Liver (tissue), 9 donors: ENCODE data around the gene TBC1D9. TPM values are rescaled to one million over a fixed set of nuclear protein-coding genes. Genes with fewer than 3 reads are reported as not detected.

Source experiments
- DNase-seq: peaks from one replicate; pipeline ENCODE4 v3.0.0-alpha.2; 2017; ENCODE audit warnings: low spot score
- H3K27ac ChIP-seq, 2 donors: one replicate each; pipeline ENCODE4 v1.7.0; 2013; ENCODE audit warnings: inconsistent platforms in 2 of 2, low read length in 2 of 2, control low read depth in 1 of 2, low read depth in 1 of 2, mild to moderate bottlenecking in 1 of 2
- H3K27me3 ChIP-seq, 4 donors: one replicate each; pipeline versions ENCODE4 v1.6.1 to v1.7.0; 2013; ENCODE audit warnings: low read length in 3 of 4, inconsistent platforms in 1 of 4, mild to moderate bottlenecking in 1 of 4, moderate library complexity in 1 of 4; ENCODE audit not compliant: control insufficient read depth in 4 of 4, insufficient read depth in 4 of 4
- H3K36me3 ChIP-seq, 4 donors: one replicate each; pipeline versions ENCODE4 v1.6.1 to v1.7.0; 2013; ENCODE audit warnings: low read length in 3 of 4, mild to moderate bottlenecking in 3 of 4, low read depth in 1 of 4, moderate library complexity in 1 of 4; ENCODE audit not compliant: control insufficient read depth in 4 of 4, insufficient read depth in 3 of 4
- H3K4me1 ChIP-seq, 4 donors: one replicate each; pipeline versions ENCODE4 v1.6.1 to v1.7.0; 2013; ENCODE audit warnings: low read length in 3 of 4, mild to moderate bottlenecking in 3 of 4, moderate library complexity in 1 of 4; ENCODE audit not compliant: control insufficient read depth in 4 of 4, insufficient read depth in 4 of 4
- H3K4me3 ChIP-seq, 3 donors: one replicate each; pipeline versions ENCODE4 v1.6.1 to v1.7.0; 2013; ENCODE audit warnings: low read length in 3 of 3, control low read depth in 1 of 3, low read depth in 1 of 3, mild to moderate bottlenecking in 1 of 3
- H3K9ac ChIP-seq, 2 donors: one replicate each; pipeline ENCODE4 v1.7.0; 2013; ENCODE audit warnings: low read length in 2 of 2, mild to moderate bottlenecking in 2 of 2, moderate library complexity in 2 of 2, control low read depth in 1 of 2, low read depth in 1 of 2
- H3K9me3 ChIP-seq, 4 donors: one replicate each; pipeline versions ENCODE4 v1.6.1 to v1.7.0; 2013; ENCODE audit warnings: low read length in 3 of 4; ENCODE audit not compliant: control insufficient read depth in 4 of 4
- ATF3 ChIP-seq: IDR thresholded peaks from 2 replicates; pipeline ENCODE4 v1.6.1; 2016; ENCODE audit warnings: antibody characterized with exemption
- EGR1 ChIP-seq, 2 donors: IDR thresholded peaks; 2 replicates each; pipeline ENCODE4 v1.6.1; 2016 to 2018; ENCODE audit warnings: antibody characterized with exemption in 2 of 2, low read depth in 2 of 2
- FOXA1 ChIP-seq: IDR thresholded peaks from 2 replicates; pipeline ENCODE4 v1.6.1; 2016; ENCODE audit warnings: antibody characterized with exemption
- FOXA2 ChIP-seq: IDR thresholded peaks from 2 replicates; pipeline ENCODE4 v1.6.1; 2016; ENCODE audit warnings: antibody characterized with exemption
- GABPA ChIP-seq, 2 donors: IDR thresholded peaks in 1 of 2; conservative IDR thresholded peaks in 1 of 2; 2 replicates each; pipeline ENCODE4 v1.6.1; 2016; ENCODE audit warnings: antibody characterized with exemption in 2 of 2, mild to moderate bottlenecking in 1 of 2, moderate library complexity in 1 of 2
- HNF4A ChIP-seq, 2 donors: conservative IDR thresholded peaks; 2 replicates each; pipeline ENCODE4 v1.6.1; 2016; ENCODE audit warnings: antibody characterized with exemption in 2 of 2, mild to moderate bottlenecking in 2 of 2
- HNF4G ChIP-seq: IDR thresholded peaks from 2 replicates; pipeline ENCODE4 v1.6.1; 2016; ENCODE audit warnings: antibody characterized with exemption
- JUND ChIP-seq, 2 donors: IDR thresholded peaks; 2 replicates each; pipeline ENCODE4 v1.6.1; 2016; ENCODE audit warnings: antibody characterized with exemption in 2 of 2
- NR2F2 ChIP-seq: IDR thresholded peaks from 2 replicates; pipeline ENCODE4 v1.6.1; 2016; ENCODE audit warnings: antibody characterized with exemption
- RAD21 ChIP-seq, 2 donors: IDR thresholded peaks; 2 replicates each; pipeline ENCODE4 v1.6.1; 2016; ENCODE audit warnings: antibody characterized with exemption in 2 of 2, mild to moderate bottlenecking in 2 of 2
- RXRA ChIP-seq, 2 donors: IDR thresholded peaks; 2 replicates each; pipeline ENCODE4 v1.6.1; 2017 to 2018; ENCODE audit warnings: antibody characterized with exemption in 2 of 2, mild to moderate bottlenecking in 1 of 2
- SP1 ChIP-seq: IDR thresholded peaks from 2 replicates; pipeline ENCODE4 v1.6.1; 2018; ENCODE audit warnings: antibody characterized with exemption, mild to moderate bottlenecking
- TAF1 ChIP-seq: conservative IDR thresholded peaks from 2 replicates; pipeline ENCODE4 v1.6.1; 2016; ENCODE audit warnings: antibody characterized with exemption, mild to moderate bottlenecking
- WGBS: extraction: QIAGEN DNeasy Blood & Tissue Kit; methylation state at CpG from one replicate; pipeline ENCODE4 v1.1.7; 2013; 5-methylcytosine and 5-hydroxymethylcytosine counted together
- polyA plus RNA-seq, 2 donors: library from polyadenylated mRNA; stranded (reverse) in 1 of 2; unstranded in 1 of 2; fragments of 200-250 nt in 1 of 2; fragments of >200 nt in 1 of 2; fragmentation: Nextera tagmentation in 1 of 2; extraction: Ambion mirVana in 1 of 2; gene quantifications; one replicate each; pipeline versions ENCODE4 v1.2.1 to v1.2.3, GENCODE V29; 2013 to 2015
- total RNA-seq, 2 donors: library from RNA; depleted of rRNA; stranded (reverse); fragments of >200 nt; gene quantifications; one replicate each; pipeline ENCODE4 v1.2.3, GENCODE V29; 2014
- TF ChIP-seq, protein P1 (sequence below): IDR thresholded peaks from 2 replicates; pipeline ENCODE4 v1.6.1; 2016; ENCODE audit warnings: antibody characterized with exemption, mild to moderate bottlenecking
- TF ChIP-seq, protein P2 (sequence below): fragments of 150-350 bp; IDR thresholded peaks from 2 replicates; pipeline ENCODE4 v1.5.1; 2017; ENCODE audit warnings: improper control_type of control experiment, low read depth, low read length; ENCODE audit not compliant: missing input control
- donor health status: healthy.
- donor health status: healthy.
- donor health status: healthy.
- donor health status: healthy.
- donor health status: healthy.

Gene TBC1D9
- total and polyA plus RNA-seq, 4 donors, result 1.4 to 8.5 (median 6.3) TPM

GRCh38 chr4:140743194-140743931 lies 12.8 kb downstream of the TBC1D9 start:
- TF ChIP-seq JUND (IDR thresholded peaks at IDR 0.05), result no peak
- TF ChIP-seq HNF4A (conservative IDR thresholded peaks at IDR 0.05), result no peak
- peak; percentile 42 to 49 for TF ChIP-seq RAD21 (IDR thresholded peaks at IDR 0.05)
- no peaks in the 10 kb centered on the region for H3K9me3 ChIP-seq
- no peaks in the 10 kb centered on the region for H3K27me3 ChIP-seq
- no peak overlapping the region for H3K9ac ChIP-seq
- H3K36me3 ChIP-seq, result no peaks in the 10 kb centered on the region
- 35% methylated on average over 4 of the region's 4 CpGs for WGBS
- H3K4me3 ChIP-seq, result no peak overlapping the region
- peaks cover 0 to 5% (median 0%) of the 10 kb centered on the region in 4 donors for H3K4me1 ChIP-seq
- DNase-seq, result no peak
- H3K27ac ChIP-seq, result no peak overlapping the region

DNA sequence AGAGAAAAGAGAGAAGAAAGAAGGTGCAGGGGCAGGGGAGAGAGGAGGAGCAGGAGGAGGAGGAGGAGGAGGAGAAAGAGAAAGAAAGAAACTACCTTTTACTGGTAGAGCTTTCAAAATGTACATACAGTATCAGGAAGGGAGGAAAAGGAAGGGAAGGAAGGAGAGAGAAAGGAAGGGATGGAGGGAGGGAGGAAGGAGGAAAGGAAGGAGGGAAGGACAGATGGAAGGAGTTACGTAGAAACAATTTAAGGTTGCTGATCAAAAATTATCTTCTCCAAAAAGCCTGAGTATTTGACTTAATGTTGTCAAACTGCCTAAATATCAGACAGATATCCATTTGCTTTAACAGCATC lies 13.4 kb downstream of the TBC1D9 start:
- Histone ChIP-seq H3K36me3 (no peaks in the 10 kb centered on the region), H3K27me3 (no peaks in the 10 kb centered on the region), H3K9ac (no peak overlapping the region), H3K27ac (no peak overlapping the region), H3K4me3 (no peak overlapping the region), H3K9me3 (no peaks in the 10 kb centered on the region), H3K4me1 (peaks cover 0 to 5% (median 0%) of the 10 kb centered on the region in 4 donors)
- no peak for DNase-seq
- 90% methylated on average over 1 of the region's 1 CpG for WGBS
- TF ChIP-seq RAD21 (IDR thresholded peaks at IDR 0.05), result no peak
- no peak for TF ChIP-seq FOXA1
- TF ChIP-seq FOXA2, result no peak
- TF ChIP-seq, protein P1, sequence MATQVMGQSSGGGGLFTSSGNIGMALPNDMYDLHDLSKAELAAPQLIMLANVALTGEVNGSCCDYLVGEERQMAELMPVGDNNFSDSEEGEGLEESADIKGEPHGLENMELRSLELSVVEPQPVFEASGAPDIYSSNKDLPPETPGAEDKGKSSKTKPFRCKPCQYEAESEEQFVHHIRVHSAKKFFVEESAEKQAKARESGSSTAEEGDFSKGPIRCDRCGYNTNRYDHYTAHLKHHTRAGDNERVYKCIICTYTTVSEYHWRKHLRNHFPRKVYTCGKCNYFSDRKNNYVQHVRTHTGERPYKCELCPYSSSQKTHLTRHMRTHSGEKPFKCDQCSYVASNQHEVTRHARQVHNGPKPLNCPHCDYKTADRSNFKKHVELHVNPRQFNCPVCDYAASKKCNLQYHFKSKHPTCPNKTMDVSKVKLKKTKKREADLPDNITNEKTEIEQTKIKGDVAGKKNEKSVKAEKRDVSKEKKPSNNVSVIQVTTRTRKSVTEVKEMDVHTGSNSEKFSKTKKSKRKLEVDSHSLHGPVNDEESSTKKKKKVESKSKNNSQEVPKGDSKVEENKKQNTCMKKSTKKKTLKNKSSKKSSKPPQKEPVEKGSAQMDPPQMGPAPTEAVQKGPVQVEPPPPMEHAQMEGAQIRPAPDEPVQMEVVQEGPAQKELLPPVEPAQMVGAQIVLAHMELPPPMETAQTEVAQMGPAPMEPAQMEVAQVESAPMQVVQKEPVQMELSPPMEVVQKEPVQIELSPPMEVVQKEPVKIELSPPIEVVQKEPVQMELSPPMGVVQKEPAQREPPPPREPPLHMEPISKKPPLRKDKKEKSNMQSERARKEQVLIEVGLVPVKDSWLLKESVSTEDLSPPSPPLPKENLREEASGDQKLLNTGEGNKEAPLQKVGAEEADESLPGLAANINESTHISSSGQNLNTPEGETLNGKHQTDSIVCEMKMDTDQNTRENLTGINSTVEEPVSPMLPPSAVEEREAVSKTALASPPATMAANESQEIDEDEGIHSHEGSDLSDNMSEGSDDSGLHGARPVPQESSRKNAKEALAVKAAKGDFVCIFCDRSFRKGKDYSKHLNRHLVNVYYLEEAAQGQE, result no peak
- no peak for TF ChIP-seq JUND (IDR thresholded peaks at IDR 0.05)
- no peak for TF ChIP-seq RXRA (IDR thresholded peaks at IDR 0.05)
- no peak for TF ChIP-seq TAF1
- TF ChIP-seq, protein P2, sequence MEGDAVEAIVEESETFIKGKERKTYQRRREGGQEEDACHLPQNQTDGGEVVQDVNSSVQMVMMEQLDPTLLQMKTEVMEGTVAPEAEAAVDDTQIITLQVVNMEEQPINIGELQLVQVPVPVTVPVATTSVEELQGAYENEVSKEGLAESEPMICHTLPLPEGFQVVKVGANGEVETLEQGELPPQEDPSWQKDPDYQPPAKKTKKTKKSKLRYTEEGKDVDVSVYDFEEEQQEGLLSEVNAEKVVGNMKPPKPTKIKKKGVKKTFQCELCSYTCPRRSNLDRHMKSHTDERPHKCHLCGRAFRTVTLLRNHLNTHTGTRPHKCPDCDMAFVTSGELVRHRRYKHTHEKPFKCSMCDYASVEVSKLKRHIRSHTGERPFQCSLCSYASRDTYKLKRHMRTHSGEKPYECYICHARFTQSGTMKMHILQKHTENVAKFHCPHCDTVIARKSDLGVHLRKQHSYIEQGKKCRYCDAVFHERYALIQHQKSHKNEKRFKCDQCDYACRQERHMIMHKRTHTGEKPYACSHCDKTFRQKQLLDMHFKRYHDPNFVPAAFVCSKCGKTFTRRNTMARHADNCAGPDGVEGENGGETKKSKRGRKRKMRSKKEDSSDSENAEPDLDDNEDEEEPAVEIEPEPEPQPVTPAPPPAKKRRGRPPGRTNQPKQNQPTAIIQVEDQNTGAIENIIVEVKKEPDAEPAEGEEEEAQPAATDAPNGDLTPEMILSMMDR, result no peak
- TF ChIP-seq HNF4A (conservative IDR thresholded peaks at IDR 0.05), result no peak
- TF ChIP-seq HNF4G, result no peak
- no peak for TF ChIP-seq GABPA (IDR thresholded peaks at IDR 0.05 in 1 of 2, conservative IDR thresholded peaks at IDR 0.05 in 1 of 2)
- TF ChIP-seq ATF3, result no peak
- TF ChIP-seq EGR1 (IDR thresholded peaks at IDR 0.05; ENCODE audit: low read depth in 2 of 2), result no peak
- TF ChIP-seq NR2F2, result no peak
- TF ChIP-seq SP1, result no peak
